ENCODE results near the gene C19orf12.

Gene C19orf12

DNA sequence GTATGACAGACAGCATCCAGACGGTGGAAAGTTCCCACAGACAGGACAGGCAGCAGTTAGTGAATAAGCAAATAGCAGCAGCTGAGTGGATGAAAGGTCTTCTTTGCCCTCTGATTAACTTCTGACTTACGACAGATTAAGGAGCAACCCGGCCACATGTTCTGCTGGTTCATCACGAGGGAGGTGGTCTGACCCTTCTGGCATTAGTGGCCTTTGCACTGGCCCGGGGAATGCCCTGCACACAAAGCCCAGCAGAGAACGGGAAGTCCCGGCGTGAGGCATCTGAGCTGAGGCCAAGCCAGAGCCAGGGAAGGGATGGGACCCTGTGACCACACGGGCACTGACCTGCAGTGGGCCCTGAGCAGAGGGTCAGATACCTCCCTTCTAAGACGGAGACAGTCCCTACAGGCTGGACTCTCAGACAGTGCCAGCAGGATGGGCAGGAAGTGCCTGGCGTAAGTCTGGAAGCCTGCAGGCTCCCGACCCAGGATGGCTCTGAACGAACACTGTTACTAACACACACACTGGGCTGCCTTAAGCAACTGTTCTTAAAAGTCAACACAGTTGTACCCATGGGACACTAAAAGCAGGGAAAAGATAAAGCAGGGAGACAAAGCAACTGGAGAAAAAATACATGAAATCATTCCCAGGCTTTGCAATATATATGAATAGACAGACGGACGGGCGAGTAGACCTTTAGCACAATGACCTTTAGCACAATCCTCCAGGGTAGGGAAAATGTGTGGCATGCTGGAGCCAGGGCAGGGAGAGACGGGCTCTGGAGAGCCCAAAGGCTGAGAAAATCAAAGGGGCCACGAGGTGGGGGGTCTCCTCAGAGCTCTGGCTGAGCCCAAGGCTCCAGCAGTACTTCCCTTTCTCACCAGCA lies 6.3 kb downstream of the C19orf12 start:
- H3K4me2 ChIP-seq (ENCODE audit: low read length): no peak overlapping the region
- no peaks in the 10 kb centered on the region for H3F3A ChIP-seq (ENCODE audit: insufficient read depth, low read length)
- no peak overlapping the region for H3K9ac ChIP-seq (ENCODE audit: low read length)
- no peak overlapping the region for H3K27ac ChIP-seq (ENCODE audit: low read depth, low read length, poor library complexity, severe bottlenecking)
- no peaks in the 10 kb centered on the region for H3K79me2 ChIP-seq (ENCODE audit: insufficient read depth, low read length)
- H3K4me3 ChIP-seq (ENCODE audit: low read depth, low read length, poor library complexity, severe bottlenecking): no peak overlapping the region
- H3K36me3 ChIP-seq (ENCODE audit: insufficient read depth, low read length): peaks cover 9% of the 10 kb centered on the region
- H3K4me1 ChIP-seq (ENCODE audit: insufficient read depth, low read length, severe bottlenecking): peaks cover 10% of the 10 kb centered on the region
- no peaks in the 10 kb centered on the region for H3K9me3 ChIP-seq (ENCODE audit: low read length)
- no peak overlapping the region for H2AFZ ChIP-seq (ENCODE audit: low read length)
- H3K9me2 ChIP-seq (ENCODE audit: low read depth, low read length): no peaks in the 10 kb centered on the region
- TF ChIP-seq, protein P1, sequence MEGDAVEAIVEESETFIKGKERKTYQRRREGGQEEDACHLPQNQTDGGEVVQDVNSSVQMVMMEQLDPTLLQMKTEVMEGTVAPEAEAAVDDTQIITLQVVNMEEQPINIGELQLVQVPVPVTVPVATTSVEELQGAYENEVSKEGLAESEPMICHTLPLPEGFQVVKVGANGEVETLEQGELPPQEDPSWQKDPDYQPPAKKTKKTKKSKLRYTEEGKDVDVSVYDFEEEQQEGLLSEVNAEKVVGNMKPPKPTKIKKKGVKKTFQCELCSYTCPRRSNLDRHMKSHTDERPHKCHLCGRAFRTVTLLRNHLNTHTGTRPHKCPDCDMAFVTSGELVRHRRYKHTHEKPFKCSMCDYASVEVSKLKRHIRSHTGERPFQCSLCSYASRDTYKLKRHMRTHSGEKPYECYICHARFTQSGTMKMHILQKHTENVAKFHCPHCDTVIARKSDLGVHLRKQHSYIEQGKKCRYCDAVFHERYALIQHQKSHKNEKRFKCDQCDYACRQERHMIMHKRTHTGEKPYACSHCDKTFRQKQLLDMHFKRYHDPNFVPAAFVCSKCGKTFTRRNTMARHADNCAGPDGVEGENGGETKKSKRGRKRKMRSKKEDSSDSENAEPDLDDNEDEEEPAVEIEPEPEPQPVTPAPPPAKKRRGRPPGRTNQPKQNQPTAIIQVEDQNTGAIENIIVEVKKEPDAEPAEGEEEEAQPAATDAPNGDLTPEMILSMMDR (IDR thresholded peaks at IDR 0.05; ENCODE audit: low read length): no peak
- TF ChIP-seq EZH2 (IDR thresholded peaks at IDR 0.05; ENCODE audit: borderline replicate concordance, low read length): no peak
- no peaks in the 10 kb centered on the region for H4K20me1 ChIP-seq (ENCODE audit: insufficient read depth, low read length)
- no peaks in the 10 kb centered on the region for H3K27me3 ChIP-seq (ENCODE audit: insufficient read depth, low read length)

DNA sequence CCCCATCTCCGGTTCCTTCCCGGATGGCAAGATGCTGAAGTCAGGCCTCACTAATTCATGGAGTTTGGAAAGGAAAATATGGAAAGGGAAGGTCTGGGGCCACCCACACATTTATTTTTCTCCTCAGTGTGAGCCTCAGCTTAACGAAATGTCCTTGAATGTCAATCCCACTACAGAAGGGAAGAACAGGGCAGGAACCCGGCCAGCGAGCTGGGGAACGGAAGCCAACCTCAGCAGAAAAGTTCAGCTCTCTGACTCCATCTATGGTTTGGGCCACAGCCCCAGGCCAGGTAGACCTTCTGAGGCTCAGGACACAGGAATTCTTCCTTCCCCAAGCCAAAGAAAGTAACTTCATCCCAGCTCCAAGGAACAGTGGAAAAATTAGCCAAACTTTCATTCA lies 8.4 kb downstream of the C19orf12 start:
- no peaks in the 10 kb centered on the region for H3K79me2 ChIP-seq (ENCODE audit: insufficient read depth, low read length)
- no peak for TF ChIP-seq EZH2 (IDR thresholded peaks at IDR 0.05; ENCODE audit: borderline replicate concordance, low read length)
- TF ChIP-seq, protein P1 (IDR thresholded peaks at IDR 0.05; ENCODE audit: low read length): no peak
- H3K4me3 ChIP-seq (ENCODE audit: low read depth, low read length, poor library complexity, severe bottlenecking): no peak overlapping the region
- no peaks in the 10 kb centered on the region for H3F3A ChIP-seq (ENCODE audit: insufficient read depth, low read length)
- H3K27me3 ChIP-seq (ENCODE audit: insufficient read depth, low read length): no peaks in the 10 kb centered on the region
- no peak overlapping the region for H3K4me2 ChIP-seq (ENCODE audit: low read length)
- peaks cover 9% of the 10 kb centered on the region for H3K36me3 ChIP-seq (ENCODE audit: insufficient read depth, low read length)
- no peak overlapping the region for H3K27ac ChIP-seq (ENCODE audit: low read depth, low read length, poor library complexity, severe bottlenecking)
- H3K9me3 ChIP-seq (ENCODE audit: low read length): no peaks in the 10 kb centered on the region
- no peak overlapping the region for H2AFZ ChIP-seq (ENCODE audit: low read length)
- H3K9me2 ChIP-seq (ENCODE audit: low read depth, low read length): no peaks in the 10 kb centered on the region
- no peak overlapping the region for H3K9ac ChIP-seq (ENCODE audit: low read length)
- H4K20me1 ChIP-seq (ENCODE audit: insufficient read depth, low read length): no peaks in the 10 kb centered on the region
- H3K4me1 ChIP-seq (ENCODE audit: insufficient read depth, low read length, severe bottlenecking): no peaks in the 10 kb centered on the region

DNA sequence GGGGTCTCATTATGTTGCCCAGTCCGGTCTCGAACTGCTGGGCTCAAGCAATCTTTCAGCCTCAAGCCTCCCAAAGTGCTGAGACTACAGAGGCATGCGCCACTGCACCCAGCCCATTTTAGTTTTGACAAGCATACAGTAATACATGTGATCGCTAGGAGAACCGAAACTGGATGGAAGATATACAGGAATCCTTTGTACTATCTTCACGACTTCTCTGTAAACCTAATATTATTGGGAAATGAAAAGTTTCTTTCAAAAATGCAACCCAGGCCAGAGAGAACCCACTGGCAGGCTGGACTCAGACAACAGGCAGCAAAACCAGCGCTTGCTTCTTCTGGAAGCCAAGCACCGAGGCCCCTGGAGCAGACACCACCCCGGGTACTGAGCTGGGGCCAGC lies 9.4 kb downstream of the C19orf12 start:
- Histone ChIP-seq H3K9ac (ENCODE audit: low read length) (no peak overlapping the region), H2AFZ (ENCODE audit: low read length) (no peak overlapping the region), H3K36me3 (ENCODE audit: insufficient read depth, low read length) (peaks cover 9% of the 10 kb centered on the region), H3K9me3 (ENCODE audit: low read length) (no peaks in the 10 kb centered on the region), H3K9me2 (ENCODE audit: low read depth, low read length) (no peaks in the 10 kb centered on the region), H3K4me2 (ENCODE audit: low read length) (no peak overlapping the region), H3K27me3 (ENCODE audit: insufficient read depth, low read length) (no peaks in the 10 kb centered on the region), H3K79me2 (ENCODE audit: insufficient read depth, low read length) (no peaks in the 10 kb centered on the region), H3K4me3 (ENCODE audit: low read depth, low read length, poor library complexity, severe bottlenecking) (no peak overlapping the region), H3K27ac (ENCODE audit: low read depth, low read length, poor library complexity, severe bottlenecking) (no peak overlapping the region), H3K4me1 (ENCODE audit: insufficient read depth, low read length, severe bottlenecking) (no peaks in the 10 kb centered on the region), H3F3A (ENCODE audit: insufficient read depth, low read length) (no peaks in the 10 kb centered on the region), H4K20me1 (ENCODE audit: insufficient read depth, low read length) (no peaks in the 10 kb centered on the region)
- TF ChIP-seq EZH2 (IDR thresholded peaks at IDR 0.05; ENCODE audit: borderline replicate concordance, low read length): no peak
- TF ChIP-seq, protein P1 (IDR thresholded peaks at IDR 0.05; ENCODE audit: low read length): no peak

All from OCI-LY1 (cell line).